NCI-H1694 (cell line): ENCODE data around the gene MME.

Experiments
- DNase-seq: peaks from one replicate; lab custom pipeline; 2025; lab: John Stamatoyannopoulos, UW

MME gene

DNA sequence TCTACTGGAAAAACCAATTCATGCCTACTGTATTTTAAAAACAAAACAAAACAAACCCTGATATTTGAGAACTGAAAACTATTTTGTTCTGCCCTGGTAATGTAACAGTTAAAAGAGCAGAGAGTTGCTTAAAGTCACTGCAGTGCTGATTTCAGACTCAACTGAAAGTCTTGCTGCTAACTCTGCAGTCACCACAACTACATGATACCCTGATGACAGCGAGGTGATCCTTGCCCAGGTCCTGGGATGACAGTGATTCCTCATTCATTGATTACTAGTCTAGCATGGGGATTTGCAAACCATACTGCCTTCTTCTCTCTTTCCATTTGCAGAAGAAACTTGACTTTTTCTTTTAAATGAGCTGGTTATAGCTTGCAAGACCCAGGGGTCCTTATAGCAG, 67.5 kb downstream of the MME start:
- DNase-seq: no peak

DNA sequence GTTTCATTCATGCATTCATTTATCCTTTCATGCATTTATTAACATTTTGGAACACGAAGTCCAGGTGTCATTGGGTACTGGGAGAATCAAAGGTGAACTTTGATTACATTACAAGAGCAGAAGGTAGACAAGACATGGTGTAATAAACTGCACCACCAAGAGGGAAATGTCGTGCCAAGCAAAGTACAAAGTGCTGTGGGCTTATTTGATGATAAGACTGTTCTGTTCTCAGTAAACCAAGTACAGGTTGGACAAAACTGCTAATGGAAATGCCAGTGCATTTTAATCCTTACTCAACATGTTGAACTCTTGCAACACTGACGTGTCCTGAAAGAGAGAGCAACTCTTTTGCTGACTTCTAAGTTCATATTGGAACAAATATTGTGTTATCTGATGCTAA, 69.4 kb downstream of the MME start:
- DNase-seq: no peak

DNA sequence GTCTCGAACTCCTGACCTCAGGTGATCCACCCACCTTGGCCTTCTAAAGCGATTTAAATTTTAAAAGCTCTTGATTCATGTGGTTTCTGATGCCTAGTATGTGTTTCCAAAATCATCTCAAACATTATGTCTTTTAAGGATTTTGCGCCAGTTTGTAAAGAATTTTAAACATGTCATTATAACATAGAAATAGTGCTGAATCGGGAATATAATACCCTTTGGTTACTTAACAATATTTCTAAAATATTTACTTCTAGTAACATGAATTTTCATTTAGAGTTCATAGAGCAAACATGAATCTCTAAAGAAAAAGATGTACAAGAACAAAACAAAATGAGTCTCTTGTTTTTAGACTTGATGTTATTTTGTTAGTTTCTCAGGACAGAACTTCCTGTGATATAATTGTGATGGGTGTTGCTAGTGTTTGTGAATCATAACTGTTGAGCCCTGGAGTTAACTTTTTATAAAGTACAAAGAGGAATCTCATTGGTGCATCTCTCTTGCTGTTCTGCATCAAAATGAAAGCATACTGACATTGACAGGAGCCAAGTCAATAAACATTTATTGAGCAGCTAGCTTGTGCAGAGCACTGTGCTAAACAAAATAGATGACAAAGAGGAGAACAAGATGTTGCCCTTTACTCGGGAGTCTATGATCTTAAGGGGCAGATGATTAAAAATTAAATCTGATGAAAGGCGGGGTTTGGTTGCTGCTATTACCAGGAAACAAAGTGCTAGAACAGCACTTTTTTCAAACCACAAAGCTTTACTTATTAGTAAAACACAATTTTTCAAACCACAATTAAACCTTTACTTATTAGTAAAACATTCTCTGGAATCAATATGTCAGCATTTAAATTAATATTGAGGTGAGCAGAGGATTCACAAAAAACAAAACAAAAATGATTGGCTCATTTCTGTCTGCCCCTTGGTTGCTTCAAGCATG, 73.4 kb downstream of the MME start:
- DNase-seq: no peak

DNA sequence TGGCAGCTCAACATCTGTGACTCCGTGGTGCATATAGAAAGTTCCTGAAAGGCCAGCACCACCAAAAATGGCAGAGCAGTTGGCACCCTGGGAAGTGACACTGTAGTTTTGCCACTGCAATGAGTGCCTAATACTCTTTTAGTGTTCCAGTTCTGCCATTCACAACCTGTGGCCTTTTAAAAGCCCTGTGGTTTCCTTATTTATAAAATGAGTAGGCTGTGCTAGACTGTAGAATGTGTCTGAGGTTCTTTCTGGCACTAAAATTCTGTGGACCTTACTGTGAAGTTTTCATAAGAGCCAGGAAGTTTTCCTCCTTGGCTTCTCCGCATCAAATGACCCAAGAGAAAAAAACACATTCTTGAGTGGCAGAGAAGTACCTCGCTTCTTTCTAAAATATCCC, 74.1 kb downstream of the MME start:
- DNase-seq: no peak

DNA sequence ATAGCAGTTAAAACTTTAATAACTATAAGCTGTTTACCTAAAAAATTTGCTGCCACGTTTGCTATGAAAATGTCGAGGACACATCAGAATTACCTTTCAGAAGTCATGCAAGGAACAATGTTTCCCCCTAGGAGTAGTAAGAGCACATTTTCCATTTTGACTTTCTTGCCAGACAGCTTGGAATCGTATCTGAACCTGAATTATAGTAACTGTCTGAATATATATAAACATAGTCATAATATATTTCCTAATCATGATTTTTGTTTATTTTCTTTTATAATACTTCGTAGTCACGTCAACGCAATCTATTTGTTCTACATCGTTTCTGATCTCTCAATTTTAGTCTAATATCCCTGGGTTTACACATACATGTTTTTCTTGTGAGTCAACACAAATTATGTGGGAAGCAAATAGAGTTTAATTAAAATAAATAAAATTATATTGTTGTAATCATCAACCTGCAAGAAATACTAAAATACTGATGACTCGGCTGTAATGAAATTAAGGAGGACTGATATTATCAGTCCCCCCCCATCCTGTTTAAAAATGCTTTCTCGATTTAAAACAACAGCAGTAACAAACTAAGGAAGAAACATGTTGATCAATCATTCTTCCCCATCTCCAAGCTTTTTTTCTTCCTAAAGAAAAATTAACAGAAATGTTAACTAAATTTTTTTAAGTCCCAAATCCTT, 78.4 kb downstream of the MME start:
- no peak for DNase-seq

DNA sequence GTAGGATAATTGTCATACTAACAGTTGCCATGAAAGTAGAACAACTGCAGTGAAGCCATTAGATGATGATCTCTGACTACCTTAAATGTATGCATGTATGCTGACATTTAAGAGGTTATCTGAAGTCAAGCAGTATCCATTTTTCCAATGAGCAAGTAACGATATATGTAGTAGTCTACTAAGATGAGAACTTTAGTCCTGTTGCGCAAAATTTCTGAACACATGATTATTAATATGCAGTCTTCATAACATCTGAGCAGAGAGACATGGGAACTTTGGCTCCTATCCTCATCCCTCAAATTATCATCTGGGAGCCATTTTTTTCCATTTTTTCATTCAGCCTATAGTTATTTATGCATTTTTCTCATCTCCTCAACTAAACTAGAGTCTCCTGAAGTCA, 79.2 kb downstream of the MME start:
- no peak for DNase-seq

DNA sequence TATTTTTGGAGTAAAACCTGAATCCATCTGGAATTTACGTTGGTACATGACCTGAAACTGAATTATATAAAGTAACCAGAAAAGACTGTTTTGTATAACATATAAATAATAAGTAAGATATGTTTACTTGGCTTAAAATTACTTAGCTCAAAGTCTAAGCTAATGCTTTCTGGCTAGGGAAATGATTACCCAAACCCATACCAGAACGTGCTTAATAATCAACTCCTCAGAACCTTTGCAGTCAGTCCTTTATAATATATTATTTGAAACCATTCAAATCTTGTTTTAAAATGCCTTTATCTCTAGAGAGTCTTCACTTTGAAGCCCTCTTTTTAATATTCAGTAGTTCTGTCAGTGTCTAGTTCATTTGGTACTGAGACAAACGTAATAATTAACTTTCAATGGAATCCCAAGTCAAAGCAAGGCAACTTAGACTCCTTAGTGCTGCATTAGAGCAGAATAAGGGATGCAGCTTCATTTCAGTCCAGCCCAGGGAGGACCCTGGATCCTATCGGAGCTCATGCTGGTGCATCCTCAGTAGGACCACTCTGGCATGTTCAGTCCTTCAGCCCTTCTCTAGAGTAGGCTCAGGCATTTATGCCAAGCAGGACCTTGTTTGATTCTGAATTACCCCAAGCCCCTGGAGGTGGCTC, 81.6 kb downstream of the MME start:
- no peak for DNase-seq

DNA sequence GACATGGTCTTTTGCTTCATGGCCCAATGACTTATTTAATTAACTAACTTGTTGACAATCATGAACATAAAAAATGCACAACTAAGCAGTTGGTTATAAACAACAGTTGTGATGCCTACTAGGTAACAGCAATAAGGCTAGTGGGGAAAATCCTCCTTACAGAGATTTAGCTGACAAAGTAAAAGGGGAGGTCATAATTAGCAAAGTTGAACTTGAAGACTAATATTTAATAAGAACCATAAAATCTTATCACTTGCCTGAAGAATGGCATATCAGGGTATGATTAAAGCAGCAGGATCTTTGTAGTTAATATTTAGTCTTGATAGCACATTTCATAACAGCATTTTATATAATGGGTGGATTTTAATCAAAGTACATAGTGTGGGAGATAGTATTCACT, 84.2 kb downstream of the MME start:
- DNase-seq: no peak

DNA sequence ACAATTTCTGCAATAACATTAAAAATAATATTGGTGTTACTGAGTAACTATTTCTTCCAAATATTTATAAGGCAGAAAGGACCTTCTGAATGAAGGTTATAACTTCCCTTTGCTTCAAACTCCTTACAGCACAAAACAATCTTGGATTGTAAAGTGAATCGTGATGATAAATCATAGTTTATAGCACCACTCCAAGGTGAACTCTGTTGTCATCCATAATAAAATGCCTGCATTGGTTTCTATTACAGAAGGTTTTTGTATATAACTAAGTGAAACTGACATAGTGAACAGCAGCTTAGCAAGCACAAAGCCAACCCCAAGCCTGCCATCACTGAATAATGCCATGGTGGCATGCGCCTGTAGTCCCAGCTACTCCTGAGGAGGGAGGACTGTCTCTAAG, 86.3 kb downstream of the MME start:
- DNase-seq: no peak

DNA sequence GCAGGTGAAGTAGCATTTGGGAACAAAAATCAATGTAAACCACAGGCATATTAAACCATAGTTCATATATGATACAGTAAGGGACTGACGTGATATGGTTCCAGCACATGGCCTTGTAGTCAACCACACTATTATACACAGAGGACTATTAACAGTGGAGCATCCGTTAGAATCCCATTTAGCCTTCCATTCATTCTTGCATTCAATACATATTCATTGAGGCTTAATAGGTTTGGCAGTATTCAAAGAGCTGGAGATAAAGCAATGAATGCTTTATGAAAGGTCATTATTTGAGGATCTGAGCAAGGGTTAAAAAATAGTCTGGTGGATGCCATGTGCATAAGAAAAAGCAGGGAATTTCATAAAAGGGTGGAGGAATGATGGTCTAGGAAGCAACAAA, 89.1 kb downstream of the MME start:
- DNase-seq: no peak

DNA sequence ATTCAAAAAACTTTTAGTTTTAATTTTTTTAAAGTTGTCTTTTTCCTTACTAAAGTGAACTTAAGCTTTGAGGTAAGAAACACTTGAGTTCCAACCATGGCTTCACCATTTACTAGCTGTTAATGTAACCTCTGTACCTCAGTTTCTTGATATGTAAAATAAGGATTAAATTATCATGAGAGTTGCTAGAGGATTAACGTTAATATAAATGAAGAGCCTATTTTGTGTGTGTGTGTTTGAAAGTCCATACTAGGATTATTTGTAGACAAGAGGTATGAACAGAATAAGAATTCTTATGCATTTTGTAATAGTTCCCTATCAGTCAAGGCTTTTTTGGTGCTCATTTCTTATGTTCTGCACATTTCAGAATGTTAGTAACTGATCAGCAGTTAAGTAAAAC, 93.7 kb downstream of the MME start:
- no peak for DNase-seq

DNA sequence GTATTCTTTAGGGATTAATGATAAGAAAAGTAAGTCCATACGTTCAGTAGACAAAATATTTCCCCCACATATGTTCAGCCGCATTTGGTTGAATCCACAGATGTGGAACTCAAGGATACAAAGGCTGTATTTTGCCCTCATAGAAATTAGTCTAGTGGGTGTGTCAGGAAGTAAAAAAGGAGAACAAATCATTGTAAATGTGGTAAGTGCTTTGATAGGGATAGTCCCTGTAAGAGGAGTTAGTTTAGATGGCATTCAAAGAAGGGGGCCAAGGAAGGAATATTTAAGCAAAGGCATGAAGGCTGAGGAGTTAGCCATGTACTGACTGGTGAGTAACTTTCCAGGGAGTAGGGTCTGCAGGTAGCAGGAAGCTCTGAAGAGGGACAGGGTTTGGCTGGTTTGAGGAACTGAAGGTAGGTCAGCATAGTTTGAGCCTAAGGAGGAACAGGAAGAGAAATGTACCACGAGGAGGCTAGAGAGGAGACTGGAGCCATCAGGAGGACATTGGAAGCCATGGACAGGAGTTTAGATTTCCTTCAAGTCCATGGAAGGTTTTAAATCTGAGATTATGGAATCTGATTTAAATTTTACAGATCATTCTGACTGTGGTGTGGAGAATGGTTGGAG, 98.8 kb downstream of the MME start:
- no peak for DNase-seq

DNA sequence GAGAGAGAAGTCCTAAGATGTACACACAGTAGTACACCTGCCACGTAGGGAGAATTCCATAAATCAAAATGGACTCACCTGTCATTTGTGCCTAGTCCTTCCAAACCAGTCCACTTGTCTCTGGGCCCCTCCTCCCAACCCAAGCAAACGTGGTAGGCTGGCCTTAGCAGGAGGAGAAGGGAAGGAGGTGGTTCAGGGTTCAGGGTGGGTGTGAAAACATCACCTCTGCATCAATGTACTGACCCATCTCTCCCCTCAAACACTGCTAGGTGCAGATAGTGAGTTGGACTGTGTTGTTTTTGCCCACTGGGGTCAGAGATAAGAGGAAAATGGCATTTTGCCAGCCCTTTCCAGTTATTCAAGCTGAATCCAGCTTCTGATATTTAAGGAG, 99.3 kb downstream of the MME start:
- DNase-seq: no peak

DNA sequence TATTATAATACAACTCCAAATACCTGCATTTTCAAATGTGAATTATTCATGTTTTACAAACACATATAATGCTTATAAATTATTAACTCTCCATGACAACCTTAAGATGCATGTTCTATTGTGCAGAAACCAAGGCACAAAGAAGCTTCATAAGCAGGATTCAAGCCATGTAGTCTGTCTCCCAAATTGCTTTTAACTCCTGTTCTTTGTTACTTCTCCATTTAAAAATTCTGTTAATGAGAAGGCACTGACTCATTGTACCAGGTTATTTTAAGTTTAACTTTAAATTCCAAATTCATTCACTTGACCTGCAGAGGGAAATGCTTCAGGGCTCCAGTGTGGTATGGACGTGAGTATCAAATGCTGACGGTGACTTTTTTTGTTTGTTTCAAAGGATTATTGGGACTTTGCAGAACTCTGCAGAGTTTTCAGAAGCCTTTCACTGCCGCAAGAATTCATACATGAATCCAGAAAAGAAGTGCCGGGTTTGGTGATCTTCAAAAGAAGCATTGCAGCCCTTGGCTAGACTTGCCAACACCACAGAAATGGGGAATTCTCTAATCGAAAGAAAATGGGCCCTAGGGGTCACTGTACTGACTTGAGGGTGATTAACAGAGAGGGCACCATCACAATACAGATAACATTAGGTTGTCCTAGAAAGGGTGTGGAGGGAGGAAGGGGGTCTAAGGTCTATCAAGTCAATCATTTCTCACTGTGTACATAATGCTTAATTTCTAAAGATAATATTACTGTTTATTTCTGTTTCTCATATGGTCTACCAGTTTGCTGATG, 100.0 kb downstream of the MME start:
- no peak for DNase-seq

DNA sequence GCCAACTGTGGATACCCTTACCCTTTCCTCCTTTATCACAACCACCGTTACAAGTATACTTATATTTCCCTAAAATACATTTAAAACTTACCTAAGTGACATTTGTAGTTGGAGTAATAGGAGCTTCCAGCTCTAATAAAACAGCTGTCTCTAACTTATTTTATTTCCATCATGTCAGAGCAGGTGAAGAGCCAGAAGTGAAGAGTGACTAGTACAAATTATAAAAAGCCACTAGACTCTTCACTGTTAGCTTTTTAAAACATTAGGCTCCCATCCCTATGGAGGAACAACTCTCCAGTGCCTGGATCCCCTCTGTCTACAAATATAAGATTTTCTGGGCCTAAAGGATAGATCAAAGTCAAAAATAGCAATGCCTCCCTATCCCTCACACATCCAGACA, 102.3 kb downstream of the MME start:
- no peak for DNase-seq

DNA sequence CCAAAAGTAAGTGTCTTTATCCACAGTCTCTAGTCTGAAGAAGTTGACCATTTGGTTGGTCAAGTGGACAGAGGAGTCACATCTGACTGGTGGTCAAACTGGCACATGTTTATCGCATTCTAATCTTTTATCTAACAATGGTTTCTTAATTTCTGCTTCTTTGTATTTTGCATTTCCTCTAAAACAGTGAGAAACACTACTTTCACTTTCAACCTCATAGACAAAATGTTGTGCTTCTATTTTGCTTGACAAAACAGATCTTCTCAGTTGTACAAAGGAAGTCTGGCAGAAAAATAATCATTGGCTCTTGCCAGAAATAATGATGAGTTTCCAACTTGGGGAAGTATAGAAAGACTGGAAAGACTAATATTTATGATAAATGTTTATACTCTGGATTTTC, 103.9 kb downstream of the MME start:
- no peak for DNase-seq

DNA sequence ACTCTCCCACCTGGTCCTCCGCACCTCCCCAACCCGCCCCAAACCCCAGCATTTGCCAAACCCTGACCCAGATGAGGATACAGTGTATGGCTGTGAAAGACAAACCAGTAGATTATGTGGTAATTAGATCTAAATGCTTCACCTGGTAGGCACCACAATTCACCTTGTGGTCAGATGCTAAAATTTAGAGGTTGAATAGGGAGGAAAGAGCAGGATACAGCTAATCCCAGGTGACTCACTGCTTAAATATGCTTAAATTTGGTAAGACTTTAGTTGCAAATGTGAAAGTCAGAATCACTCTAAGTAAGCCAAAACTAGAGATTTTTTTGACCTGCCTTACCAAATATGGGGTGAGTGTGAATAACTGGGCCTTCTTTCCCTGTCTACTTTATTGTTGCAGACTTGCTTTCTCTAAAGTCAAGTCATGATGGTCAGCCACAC, 105.5 kb downstream of the MME start:
- no peak for DNase-seq

DNA sequence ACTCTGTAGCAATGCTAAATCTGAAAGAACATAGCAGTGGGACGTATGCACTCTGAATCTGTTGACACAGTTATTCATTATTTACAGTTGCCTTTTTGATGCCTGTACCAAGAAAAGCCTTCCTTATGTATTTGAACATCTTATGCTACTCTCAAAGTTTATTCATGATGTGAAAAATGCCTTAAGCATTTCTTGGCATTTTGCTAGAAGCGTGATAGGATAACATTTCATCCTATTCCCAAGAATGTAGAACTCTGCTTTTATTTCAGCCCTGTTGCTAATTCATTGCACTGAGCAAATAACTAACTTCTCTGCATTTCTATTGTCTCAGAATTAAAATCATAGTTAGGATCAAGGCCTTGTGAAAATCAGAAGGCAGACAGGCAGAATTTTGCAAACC, 107.9 kb downstream of the MME start:
- DNase-seq: no peak

DNA sequence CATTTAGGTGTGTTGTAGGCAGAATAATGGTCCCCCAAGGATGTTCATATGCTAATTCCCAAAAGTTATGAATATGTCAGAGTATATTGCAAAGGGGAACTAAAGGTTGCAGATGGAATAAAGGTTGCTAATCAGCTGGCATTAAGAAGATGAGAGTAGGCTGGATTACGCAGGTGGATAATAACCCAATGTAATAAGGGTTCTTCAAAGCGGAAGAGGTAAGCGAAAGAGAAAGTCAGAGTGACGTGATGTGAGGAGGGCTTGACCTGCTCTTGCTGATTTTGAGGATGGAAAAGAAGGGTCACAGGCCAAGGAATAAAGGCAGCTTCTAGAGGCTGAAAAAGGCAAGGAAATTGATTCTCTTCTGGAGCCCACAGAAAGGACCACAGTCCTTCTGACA, 109.4 kb downstream of the MME start:
- no peak for DNase-seq

DNA sequence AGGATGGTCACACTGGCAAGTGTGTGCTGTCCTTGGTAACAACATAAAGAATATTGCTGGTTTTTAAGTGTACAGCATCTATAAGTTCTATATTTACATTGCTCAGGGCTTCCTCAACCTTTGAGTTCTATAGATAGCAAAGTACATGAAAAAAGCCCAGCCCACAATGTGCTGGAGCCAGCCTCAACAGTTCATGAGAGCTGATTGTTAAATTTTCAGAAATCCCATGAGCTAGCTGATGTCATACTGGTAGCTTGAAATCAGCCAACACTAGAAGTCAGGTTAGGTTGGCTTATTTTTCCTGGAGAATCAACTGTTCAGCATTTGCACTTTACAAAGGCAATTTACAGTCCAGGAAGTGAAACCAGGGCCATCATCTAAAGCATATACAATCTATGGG, 110.6 kb downstream of the MME start:
- no peak for DNase-seq

DNA sequence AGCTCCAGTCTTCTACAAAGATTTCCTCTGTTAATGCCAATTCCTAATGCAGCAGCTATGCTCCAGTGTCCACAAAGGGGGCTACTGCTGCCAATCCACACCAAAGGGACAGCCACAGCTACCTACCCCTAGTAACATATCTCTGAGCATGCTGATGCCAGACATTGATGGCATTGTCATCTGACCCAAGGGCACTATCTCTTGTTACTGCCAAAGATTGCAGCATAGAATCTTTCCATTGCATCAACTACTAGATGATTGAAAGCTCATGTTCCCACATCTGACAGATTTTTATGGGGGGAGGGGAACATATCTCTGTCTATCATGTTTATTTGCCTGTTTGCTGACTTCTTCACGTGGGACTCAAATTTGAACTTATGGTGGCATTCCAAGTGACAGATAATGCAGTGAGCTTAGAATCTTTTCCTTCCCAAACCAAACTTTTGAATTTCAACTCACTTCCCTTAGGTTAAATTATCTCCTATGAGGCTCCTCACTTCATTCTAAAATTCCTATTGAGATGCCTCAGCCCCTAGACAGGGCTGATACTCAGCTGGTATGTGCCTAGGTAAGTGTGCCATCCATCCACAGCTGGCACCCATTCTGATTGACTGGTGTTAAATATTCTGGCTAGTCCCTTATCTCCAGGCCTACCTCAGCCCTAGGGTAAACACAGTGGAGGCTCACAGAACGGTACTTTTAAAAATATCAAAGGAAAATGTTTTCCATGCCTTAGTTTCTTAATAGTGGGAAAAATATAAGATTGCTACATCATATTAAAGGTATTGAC, 113.0 kb downstream of the MME start:
- no peak for DNase-seq
